Suprapubic skin (tissue), 4 donors: ENCODE measurements around the gene ASTN2.

Experiments used
- EP300 ChIP-seq: sonication (generic); formaldehyde crosslinking; IDR thresholded peaks from one replicate; pipeline ENCODE4 v1.6.1; 2017; ENCODE audit warnings: antibody characterized with exemption
- POLR2A ChIP-seq, 2 donors: fragments of 450-650 bp; IDR thresholded peaks; one replicate each; pipeline ENCODE4 v1.6.1; 2017; ENCODE audit warnings: antibody characterized with exemption in 2 of 2, mild to moderate bottlenecking in 2 of 2, moderate library complexity in 2 of 2
- POLR2AphosphoS5 ChIP-seq, 3 donors: sonication (generic); formaldehyde crosslinking; IDR thresholded peaks; one replicate each; pipeline ENCODE4 v1.6.1; 2017; ENCODE audit warnings: antibody characterized with exemption in 3 of 3
- TF ChIP-seq, protein P1 (sequence below), 2 donors: fragments of 200-600 bp in 1 of 2; fragments of 450-650 bp in 1 of 2; sonication (generic) in 1 of 2; IDR thresholded peaks; one replicate each; pipeline ENCODE4 v1.5.1; 2016 to 2019; ENCODE audit warnings: antibody characterized with exemption in 2 of 2, mild to moderate bottlenecking in 1 of 2, moderate library complexity in 1 of 2

DNA sequence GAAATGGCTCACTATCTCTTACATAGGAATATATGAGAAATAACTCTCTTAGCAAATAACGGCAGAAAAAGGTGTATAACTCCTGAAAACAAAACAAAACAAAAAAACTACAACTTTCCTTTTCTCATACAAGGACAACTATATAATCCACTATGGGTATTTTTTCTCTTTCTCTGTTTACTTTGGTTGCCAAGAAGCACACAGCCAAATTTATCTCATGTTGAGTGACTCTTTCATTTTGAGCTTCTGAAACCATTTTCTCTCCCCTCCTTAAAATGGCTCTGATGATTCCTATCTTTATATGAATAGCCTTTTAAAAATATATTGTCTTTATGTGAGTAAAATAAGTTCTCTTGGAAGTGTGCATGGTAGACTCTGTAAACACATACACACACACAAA lies 599.0 kb downstream of the ASTN2 start:
- TF ChIP-seq EP300 (no peak), POLR2AphosphoS5 (IDR thresholded peaks at IDR 0.05) (no peak), POLR2A (IDR thresholded peaks at IDR 0.05) (no peak)
- TF ChIP-seq, protein P1, sequence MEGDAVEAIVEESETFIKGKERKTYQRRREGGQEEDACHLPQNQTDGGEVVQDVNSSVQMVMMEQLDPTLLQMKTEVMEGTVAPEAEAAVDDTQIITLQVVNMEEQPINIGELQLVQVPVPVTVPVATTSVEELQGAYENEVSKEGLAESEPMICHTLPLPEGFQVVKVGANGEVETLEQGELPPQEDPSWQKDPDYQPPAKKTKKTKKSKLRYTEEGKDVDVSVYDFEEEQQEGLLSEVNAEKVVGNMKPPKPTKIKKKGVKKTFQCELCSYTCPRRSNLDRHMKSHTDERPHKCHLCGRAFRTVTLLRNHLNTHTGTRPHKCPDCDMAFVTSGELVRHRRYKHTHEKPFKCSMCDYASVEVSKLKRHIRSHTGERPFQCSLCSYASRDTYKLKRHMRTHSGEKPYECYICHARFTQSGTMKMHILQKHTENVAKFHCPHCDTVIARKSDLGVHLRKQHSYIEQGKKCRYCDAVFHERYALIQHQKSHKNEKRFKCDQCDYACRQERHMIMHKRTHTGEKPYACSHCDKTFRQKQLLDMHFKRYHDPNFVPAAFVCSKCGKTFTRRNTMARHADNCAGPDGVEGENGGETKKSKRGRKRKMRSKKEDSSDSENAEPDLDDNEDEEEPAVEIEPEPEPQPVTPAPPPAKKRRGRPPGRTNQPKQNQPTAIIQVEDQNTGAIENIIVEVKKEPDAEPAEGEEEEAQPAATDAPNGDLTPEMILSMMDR (IDR thresholded peaks at IDR 0.05), result no peak
